KMS-11 (cell line): ENCODE measurements around the gene FCRLB.

Source experiments
- H2AFZ ChIP-seq: fragments of 200-600 bp; sonication (generic); 2 replicates; pipeline ENCODE4 v1.6.1; 2016; ENCODE audit warnings: antibody characterized with exemption, mixed run types, low read depth
- H3K27ac ChIP-seq: fragments of 200-600 bp; sonication (generic); 2 replicates; pipeline ENCODE4 v1.6.1; 2016; ENCODE audit warnings: mild to moderate bottlenecking, mixed run types
- H3K27me3 ChIP-seq: fragments of 200-600 bp; sonication (generic); 2 replicates; pipeline ENCODE4 v1.6.1; 2017; ENCODE audit warnings: mild to moderate bottlenecking, low read depth, mixed run types, moderate library complexity; ENCODE audit not compliant: insufficient read depth
- H3K36me3 ChIP-seq: fragments of 200-600 bp; sonication (generic); 2 replicates; pipeline ENCODE4 v1.6.1; 2017; ENCODE audit warnings: mild to moderate bottlenecking, mixed run types; ENCODE audit not compliant: insufficient read depth
- H3K4me1 ChIP-seq: fragments of 200-600 bp; sonication (generic); 2 replicates; pipeline ENCODE4 v1.6.1; 2016; ENCODE audit warnings: mild to moderate bottlenecking, low read depth, mixed run types; ENCODE audit not compliant: poor library complexity, severe bottlenecking
- H3K4me2 ChIP-seq: fragments of 200-600 bp; sonication (generic); 2 replicates; pipeline ENCODE4 v1.7.0; 2016; ENCODE audit warnings: mild to moderate bottlenecking, mixed run types
- H3K4me3 ChIP-seq: fragments of 200-600 bp; sonication (generic); IDR thresholded peaks from 2 replicates; pipeline ENCODE4 v1.6.1; 2017; ENCODE audit warnings: low read depth, low read length, mixed read lengths; ENCODE audit not compliant: insufficient read depth
- H3K79me2 ChIP-seq: fragments of 200-600 bp; sonication (generic); 2 replicates; pipeline ENCODE4 v1.6.1; 2016; ENCODE audit warnings: low read depth, mixed run types; ENCODE audit not compliant: insufficient read depth
- H3K9ac ChIP-seq: fragments of 200-600 bp; sonication (generic); 2 replicates; pipeline ENCODE4 v1.6.1; 2016; ENCODE audit warnings: mild to moderate bottlenecking, mixed run types
- H4K20me1 ChIP-seq: fragments of 200-600 bp; sonication (generic); 2 replicates; pipeline ENCODE4 v1.6.1; 2016; ENCODE audit warnings: mild to moderate bottlenecking, mixed run types; ENCODE audit not compliant: insufficient read depth
- CTCF ChIP-seq: fragments of 200-600 bp; sonication (generic); conservative IDR thresholded peaks from 2 replicates; pipeline ENCODE4 v1.6.1; 2017; ENCODE audit warnings: low read depth, mild to moderate bottlenecking, antibody characterized with exemption, low read length, moderate library complexity, mixed read lengths

Gene FCRLB

GRCh38 chr1:161730050-161730564 lies 8.8 kb downstream of the FCRLB start:
- Histone ChIP-seq H4K20me1 (no peaks in the 10 kb centered on the region), H3K4me3 (no peak overlapping the region), H3K79me2 (no peaks in the 10 kb centered on the region), H3K9ac (no peak overlapping the region), H3K4me2 (no peak overlapping the region), H2AFZ (no peak overlapping the region), H3K27me3 (no peaks in the 10 kb centered on the region), H3K27ac (no peak overlapping the region), H3K4me1 (peaks cover 33% of the 10 kb centered on the region), H3K36me3 (no peaks in the 10 kb centered on the region)
- no peak for TF ChIP-seq CTCF

GRCh38 chr1:161731241-161731640 lies 9.9 kb downstream of the FCRLB start:
- Histone ChIP-seq H3K79me2 (no peaks in the 10 kb centered on the region), H3K4me3 (no peak overlapping the region), H3K4me1 (peaks cover 28% of the 10 kb centered on the region), H3K36me3 (no peaks in the 10 kb centered on the region), H4K20me1 (no peaks in the 10 kb centered on the region), H3K27ac (no peak overlapping the region), H3K4me2 (no peak overlapping the region), H3K27me3 (no peaks in the 10 kb centered on the region), H3K9ac (no peak overlapping the region), H2AFZ (no peak overlapping the region)
- no peak for TF ChIP-seq CTCF

- Histone ChIP-seq H3K27ac (no peak overlapping the region), H3K27me3 (no peaks in the 10 kb centered on the region), H4K20me1 (no peaks in the 10 kb centered on the region), H3K4me3 (no peak overlapping the region), H2AFZ (no peak overlapping the region), H3K4me2 (no peak overlapping the region), H3K36me3 (no peaks in the 10 kb centered on the region), H3K9ac (no peak overlapping the region), H3K4me1 (peaks cover 28% of the 10 kb centered on the region), H3K79me2 (no peaks in the 10 kb centered on the region)
- no peak for TF ChIP-seq CTCF
These were observed 10.8 kb downstream of the FCRLB start for GRCh38 chr1:161731981-161732718.

GRCh38 chr1:161733526-161733925 lies 12.2 kb downstream of the FCRLB start:
- H2AFZ ChIP-seq = no peak overlapping the region
- H3K9ac ChIP-seq = no peak overlapping the region
- peaks cover 19% of the 10 kb centered on the region for H3K4me1 ChIP-seq
- no peaks in the 10 kb centered on the region for H3K36me3 ChIP-seq
- no peaks in the 10 kb centered on the region for H4K20me1 ChIP-seq
- TF ChIP-seq CTCF = no peak
- no peaks in the 10 kb centered on the region for H3K79me2 ChIP-seq
- no peak overlapping the region for H3K4me2 ChIP-seq
- H3K4me3 ChIP-seq = no peak overlapping the region
- H3K27me3 ChIP-seq = no peaks in the 10 kb centered on the region
- no peak overlapping the region for H3K27ac ChIP-seq
